ENCODE results near the gene MERTK. TPM values are rescaled to one million over a fixed set of nuclear protein-coding genes. Genes with fewer than 3 reads are reported as not detected.

MERTK gene
- total RNA-seq, 4 donors from 2014 or later: 10.6 to 36.6 (median 24.6) TPM

DNA sequence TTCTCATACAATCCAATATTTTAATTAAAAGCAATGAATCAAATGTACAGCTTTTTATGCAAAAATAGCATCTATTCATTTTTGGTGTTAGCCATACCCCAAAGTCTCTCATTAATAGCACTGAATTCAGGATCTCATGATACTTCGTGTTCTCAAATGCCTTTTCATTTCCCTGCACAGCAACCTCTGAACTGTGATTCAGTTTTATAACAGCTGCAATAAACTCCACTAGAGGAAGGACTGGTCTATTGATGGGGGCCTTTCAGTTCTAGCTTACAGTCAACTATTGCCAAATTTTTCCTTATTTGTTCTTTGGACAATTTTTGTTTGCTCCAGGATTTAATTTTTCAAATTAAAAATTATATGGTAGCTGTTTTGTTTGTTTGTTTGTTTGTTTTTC lies 151.9 kb downstream of the MERTK start:
- intact Hi-C loops (cut with DNase I; ENCODE audit: low total_unique reads): no loop called here
- TF ChIP-seq, protein P1, sequence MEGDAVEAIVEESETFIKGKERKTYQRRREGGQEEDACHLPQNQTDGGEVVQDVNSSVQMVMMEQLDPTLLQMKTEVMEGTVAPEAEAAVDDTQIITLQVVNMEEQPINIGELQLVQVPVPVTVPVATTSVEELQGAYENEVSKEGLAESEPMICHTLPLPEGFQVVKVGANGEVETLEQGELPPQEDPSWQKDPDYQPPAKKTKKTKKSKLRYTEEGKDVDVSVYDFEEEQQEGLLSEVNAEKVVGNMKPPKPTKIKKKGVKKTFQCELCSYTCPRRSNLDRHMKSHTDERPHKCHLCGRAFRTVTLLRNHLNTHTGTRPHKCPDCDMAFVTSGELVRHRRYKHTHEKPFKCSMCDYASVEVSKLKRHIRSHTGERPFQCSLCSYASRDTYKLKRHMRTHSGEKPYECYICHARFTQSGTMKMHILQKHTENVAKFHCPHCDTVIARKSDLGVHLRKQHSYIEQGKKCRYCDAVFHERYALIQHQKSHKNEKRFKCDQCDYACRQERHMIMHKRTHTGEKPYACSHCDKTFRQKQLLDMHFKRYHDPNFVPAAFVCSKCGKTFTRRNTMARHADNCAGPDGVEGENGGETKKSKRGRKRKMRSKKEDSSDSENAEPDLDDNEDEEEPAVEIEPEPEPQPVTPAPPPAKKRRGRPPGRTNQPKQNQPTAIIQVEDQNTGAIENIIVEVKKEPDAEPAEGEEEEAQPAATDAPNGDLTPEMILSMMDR (IDR thresholded peaks at IDR 0.05): no peak
- no peak for TF ChIP-seq POLR2A (IDR thresholded peaks at IDR 0.05)
- no peaks in the 10 kb centered on the region for H3K27me3 ChIP-seq
- H3K27ac ChIP-seq: no peak overlapping the region
- H3K4me3 ChIP-seq: no peak overlapping the region
- H3K9me3 ChIP-seq: peaks cover 0 to 4% of the 10 kb centered on the region in 2 donors
- DNase-seq: no peak
- no peaks in the 10 kb centered on the region for H3K36me3 ChIP-seq
- peaks cover 0 to 3% of the 10 kb centered on the region in 2 donors for H3K4me1 ChIP-seq

DNA sequence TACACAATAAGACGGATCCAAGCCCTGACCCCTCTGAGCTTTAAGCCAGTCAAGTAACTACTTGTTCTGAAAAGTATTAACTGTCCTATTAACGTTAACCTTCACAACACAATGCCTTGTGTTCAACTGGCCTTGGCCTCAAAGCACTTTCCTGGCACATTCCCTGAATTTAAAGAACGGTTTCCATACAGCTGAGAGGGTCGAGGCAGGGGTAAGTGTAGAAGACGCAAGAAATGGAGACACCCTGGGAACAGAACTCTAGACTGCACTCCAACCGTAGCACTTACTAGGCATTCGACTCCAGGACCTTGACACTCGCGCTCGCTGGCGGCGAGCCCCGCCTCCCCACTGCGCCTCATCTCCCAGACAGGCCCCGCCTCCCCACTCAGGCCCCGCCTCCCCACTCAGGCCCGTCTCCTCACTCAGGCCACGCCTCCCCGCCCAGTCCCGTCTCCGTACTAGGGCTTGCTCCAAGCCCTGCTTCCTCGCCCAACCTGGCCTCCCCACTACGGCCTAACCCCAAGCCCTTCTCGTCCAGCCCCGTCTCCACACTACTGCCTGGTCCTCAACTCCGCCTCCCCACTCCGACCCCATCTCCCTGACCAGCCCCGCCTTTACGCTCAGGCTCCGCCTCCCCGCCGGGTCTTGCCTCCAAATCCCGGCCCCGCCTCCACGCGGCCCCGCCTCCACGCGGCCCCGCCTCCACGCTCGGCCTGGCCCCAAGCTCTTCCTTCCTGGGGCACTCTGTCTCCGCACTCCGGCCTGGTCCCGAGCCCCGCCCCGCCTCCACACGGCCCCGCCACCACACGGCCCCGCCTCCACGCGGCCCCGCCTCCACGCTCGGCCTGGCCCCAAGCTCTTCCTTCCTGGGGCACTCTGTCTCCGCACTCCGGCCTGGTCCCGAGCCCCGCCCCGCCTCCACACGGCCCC lies 155.8 kb downstream of the MERTK start:
- Histone ChIP-seq H3K36me3 (no peaks in the 10 kb centered on the region), H3K4me3 (peak overlapping the region; percentile 63 to 66), H3K9me3 (no peaks in the 10 kb centered on the region), H3K27ac (peak overlapping the region; percentile 93 to 96), H3K27me3 (no peaks in the 10 kb centered on the region), H3K4me1 (peaks cover 3 to 9% of the 10 kb centered on the region in 2 donors)
- TF ChIP-seq, protein P1 (IDR thresholded peaks at IDR 0.05): peak in 1 of 4 experiments; percentile 21
- TF ChIP-seq POLR2A (IDR thresholded peaks at IDR 0.05): peak in 1 of 2 donors; percentile 37
- intact Hi-C loops (cut with DNase I; ENCODE audit: low total_unique reads): no loop called here
- peak; percentile 98 to 99 for DNase-seq

GRCh38 chr2:112054847-112055729 lies 156.7 kb downstream of the MERTK start, which contains the start of gene TMEM87B:
Gene TMEM87B, plus strand, starts transcription at chr2:112055269. Its CDS starts 323 bp downstream, at chr2:112055592.
- TF ChIP-seq, protein P1 (IDR thresholded peaks at IDR 0.05): no peak
- peak; percentile 81 to 86 for TF ChIP-seq POLR2A (IDR thresholded peaks at IDR 0.05)
- intact Hi-C loops (cut with DNase I; ENCODE audit: low total_unique reads): no loop called here
- peak; percentile 98 to 99 for DNase-seq

DNA sequence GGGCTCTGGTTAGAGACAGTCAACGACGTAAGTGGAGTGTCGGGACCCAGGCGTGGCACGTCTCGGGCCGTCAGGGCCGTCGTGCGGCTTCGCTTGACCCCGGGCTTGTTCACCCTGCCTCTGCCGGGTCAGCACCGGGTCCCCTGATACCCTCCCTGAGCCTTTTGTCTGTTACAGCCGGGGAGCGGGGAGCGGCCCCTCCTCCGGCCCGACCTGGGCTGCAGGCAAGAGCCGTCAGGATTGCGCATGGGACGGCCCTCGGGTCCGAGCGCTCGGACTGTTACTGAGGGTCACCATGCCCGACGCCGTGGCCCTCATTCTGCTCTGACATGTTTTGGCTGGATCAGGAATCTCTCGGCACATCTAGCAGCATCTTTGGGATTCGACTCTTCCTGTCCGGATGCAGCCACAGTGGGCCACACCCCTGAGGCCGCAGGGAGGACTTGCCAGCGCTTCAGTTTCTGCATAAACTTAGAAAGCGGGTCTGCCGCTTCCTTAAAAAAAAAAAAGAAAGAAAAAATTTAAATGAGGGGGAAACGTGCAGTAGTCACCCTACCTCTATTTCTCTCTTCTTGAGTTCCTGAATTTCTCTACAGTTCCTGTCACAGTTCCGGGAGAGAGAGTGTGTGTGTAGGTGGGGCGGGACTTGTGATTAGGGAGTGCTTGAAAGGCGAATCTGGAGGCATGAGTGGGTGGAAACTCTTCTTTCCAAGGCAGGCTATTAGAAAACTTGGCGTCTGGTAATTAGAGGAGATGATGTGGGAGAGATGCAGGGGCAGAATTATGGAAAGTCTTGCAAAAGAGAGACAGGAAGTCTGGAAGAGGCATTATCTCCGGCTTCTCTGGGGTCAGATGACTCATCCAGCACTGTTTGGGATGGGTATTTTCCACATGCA lies 157.6 kb downstream of the MERTK start:
- Histone ChIP-seq H3K4me3 (peak overlapping the region; percentile 61 to 87), H3K4me1 (peaks cover 3 to 9% of the 10 kb centered on the region in 2 donors), H3K27me3 (no peaks in the 10 kb centered on the region), H3K36me3 (no peaks in the 10 kb centered on the region), H3K9me3 (no peaks in the 10 kb centered on the region), H3K27ac (peak overlapping the region; percentile 95)
- intact Hi-C loops (cut with DNase I; ENCODE audit: low total_unique reads): no loop called here
- TF ChIP-seq POLR2A (IDR thresholded peaks at IDR 0.05): no peak
- TF ChIP-seq, protein P1 (IDR thresholded peaks at IDR 0.05): no peak
- DNase-seq: peak; percentile 76 to 86

More at GRCh38 chr2:112054847-112055729, 156.7 kb downstream of the MERTK start, which contains the start of gene TMEM87B:
- Histone ChIP-seq H3K27ac (peak within 1 kb of the TSS; percentile 95 to 96), H3K4me3 (peak within 1 kb of the TSS; percentile 63 to 87), H3K9me3 (no peaks in the 10 kb centered on the region), H3K36me3 (no peaks in the 10 kb centered on the region), H3K27me3 (no peaks in the 10 kb centered on the region), H3K4me1 (peaks cover 3 to 9% of the 10 kb centered on the region in 2 donors)
